GM23338 (cell line): ENCODE measurements around the gene SLC26A4. TPM values are rescaled to one million over a fixed set of nuclear protein-coding genes. Genes with fewer than 3 reads are reported as not detected.

Experiments used
- ATAC-seq: fragments of 200-7000 bp; cut with Tn5 transposase; 3 replicates; pipeline ENCODE4 v1.9.1; 2020
- DNase-seq: peaks from one replicate; pipeline ENCODE4 v3.0.0-alpha.2; 2015; ENCODE audit warnings: low spot score
- H2AFZ ChIP-seq: fragments of 200-600 bp; sonication (generic); 2 replicates; pipeline ENCODE4 v1.8.0; 2016; ENCODE audit warnings: antibody characterized with exemption, mild to moderate bottlenecking, moderate library complexity
- H3F3A ChIP-seq: fragments of 200-600 bp; sonication (generic); replicated peaks from 2 replicates; pipeline ENCODE4 v1.8.0; 2017; ENCODE audit warnings: antibody characterized with exemption, mixed run types, low read depth
- H3K27ac ChIP-seq: fragments of 200-600 bp; sonication (generic); 2 replicates; pipeline ENCODE4 v1.6.1; 2016; ENCODE audit warnings: low read depth
- H3K27me3 ChIP-seq: fragments of 200-600 bp; sonication (generic); 2 replicates; pipeline ENCODE4 v1.8.0; 2016; ENCODE audit warnings: mild to moderate bottlenecking, mixed run types, moderate library complexity; ENCODE audit not compliant: insufficient read depth
- H3K36me3 ChIP-seq: fragments of 200-600 bp; sonication (generic); 2 replicates; pipeline ENCODE4 v1.8.0; 2016; ENCODE audit warnings: mild to moderate bottlenecking; ENCODE audit not compliant: insufficient read depth
- H3K4me1 ChIP-seq: fragments of 200-600 bp; sonication (generic); 2 replicates; pipeline ENCODE4 v1.8.0; 2016; ENCODE audit warnings: mild to moderate bottlenecking, moderate library complexity; ENCODE audit not compliant: insufficient read depth
- H3K4me2 ChIP-seq: fragments of 200-600 bp; sonication (generic); 2 replicates; pipeline ENCODE4 v1.7.1; 2017; ENCODE audit warnings: mixed run types
- H3K4me3 ChIP-seq: fragments of 200-600 bp; sonication (generic); 2 replicates; pipeline ENCODE4 v1.6.1; 2016; ENCODE audit warnings: mixed run types
- H3K79me2 ChIP-seq: fragments of 200-600 bp; sonication (generic); replicated peaks from 2 replicates; pipeline ENCODE4 v1.8.0; 2017; ENCODE audit warnings: mild to moderate bottlenecking; ENCODE audit not compliant: insufficient read depth
- H3K9me2 ChIP-seq: fragments of 200-600 bp; sonication (generic); 2 replicates; pipeline ENCODE4 v1.8.0; 2017; ENCODE audit not compliant: insufficient read depth
- H4K20me1 ChIP-seq: fragments of 200-600 bp; sonication (generic); replicated peaks from 2 replicates; pipeline ENCODE4 v1.8.0; 2017; ENCODE audit warnings: mild to moderate bottlenecking; ENCODE audit not compliant: insufficient read depth
- H3K27ac Mint-ChIP-seq: 2 replicates; pipeline ENCODE4 v1.8.0; 2020; ENCODE audit warnings: inconsistent platforms, mild to moderate bottlenecking, moderate library complexity, mixed read lengths
- H3K27me3 Mint-ChIP-seq: 3 replicates; pipeline ENCODE4 v1.8.0; 2022; ENCODE audit warnings: low read depth, mild to moderate bottlenecking, moderate library complexity, mixed read lengths, inconsistent platforms; ENCODE audit not compliant: insufficient read depth, poor library complexity
- H3K36me3 Mint-ChIP-seq: 3 replicates; pipeline ENCODE4 v1.8.0; 2021; ENCODE audit warnings: low read depth, mild to moderate bottlenecking, inconsistent platforms, moderate library complexity, mixed read lengths
- H3K4me1 Mint-ChIP-seq: 3 replicates; pipeline ENCODE4 v1.8.0; 2020; ENCODE audit warnings: mild to moderate bottlenecking, inconsistent platforms, mixed read lengths
- H3K4me3 Mint-ChIP-seq: 3 replicates; pipeline ENCODE4 v1.8.0; 2021; ENCODE audit warnings: moderate library complexity, mild to moderate bottlenecking, inconsistent platforms, mixed read lengths
- H3K9me3 Mint-ChIP-seq: 3 replicates; pipeline ENCODE4 v1.8.0; 2020; ENCODE audit warnings: moderate library complexity, mild to moderate bottlenecking, inconsistent platforms, mixed read lengths
- CREB1 ChIP-seq: fragments of 250-450 bp; sonication (Bioruptor Pico); IDR thresholded peaks from 2 replicates; pipeline ENCODE4 v1.5.0; 2020; ENCODE audit warnings: low read depth, mild to moderate bottlenecking, moderate library complexity
- EZH2 ChIP-seq: fragments of 200-600 bp; sonication (generic); IDR thresholded peaks from one replicate; pipeline ENCODE4 v1.8.0; 2017; ENCODE audit warnings: antibody characterized with exemption, mild to moderate bottlenecking, low read depth; ENCODE audit not compliant: unreplicated experiment
- EZH2phosphoT487 ChIP-seq: fragments of 200-600 bp; sonication (generic); IDR thresholded peaks from one replicate; pipeline ENCODE4 v1.8.1; 2018; ENCODE audit warnings: antibody characterized with exemption; ENCODE audit not compliant: unreplicated experiment
- JUNB ChIP-seq: IDR thresholded peaks from one replicate; pipeline ENCODE4 v1.6.1; 2016; ENCODE audit warnings: antibody characterized with exemption; ENCODE audit not compliant: unreplicated experiment
- NANOG ChIP-seq: IDR thresholded peaks from 2 replicates; pipeline ENCODE4 v1.6.1; 2016; ENCODE audit warnings: antibody characterized with exemption, borderline replicate concordance
- POLR2AphosphoS5 ChIP-seq: IDR thresholded peaks from 2 replicates; pipeline ENCODE4 v1.6.1; 2016; ENCODE audit warnings: antibody characterized with exemption, low read depth
- STAT1 ChIP-seq: IDR thresholded peaks from one replicate; pipeline ENCODE4 v1.6.1; 2016; ENCODE audit warnings: antibody characterized with exemption; ENCODE audit not compliant: unreplicated experiment
- ZNF114 ChIP-seq: fragments of 250-450 bp; sonication (Bioruptor Pico); IDR thresholded peaks from 2 replicates; pipeline ENCODE4 v1.5.0; 2020; ENCODE audit warnings: mild to moderate bottlenecking, moderate library complexity
- ZNF331 ChIP-seq: fragments of 250-450 bp; sonication (Bioruptor Pico); IDR thresholded peaks from 2 replicates; pipeline ENCODE4 v1.5.0; 2020; ENCODE audit warnings: low read depth, mild to moderate bottlenecking, moderate library complexity
- polyA plus RNA-seq: library from polyadenylated mRNA; unstranded; fragments of >200 nt; fragmentation: Nextera tagmentation; extraction: Ambion mirVana; gene quantifications from 2 replicates; pipeline ENCODE4 v1.2.1, GENCODE V29; 2016
- total RNA-seq: library from RNA; depleted of rRNA; stranded (reverse); fragments of >200 nt; shearing (Covaris generic); gene quantifications from 2 replicates; pipeline ENCODE4 v1.2.3, GENCODE V29; 2014
- TF ChIP-seq, protein P1 (sequence below): IDR thresholded peaks from one replicate; pipeline ENCODE4 v1.6.1; 2018; ENCODE audit warnings: antibody characterized with exemption; ENCODE audit not compliant: unreplicated experiment
- TF ChIP-seq, protein P2 (sequence below): fragments of 250-450 bp; sonication (Bioruptor Pico); IDR thresholded peaks from 2 replicates; pipeline ENCODE4 v1.5.0; 2020; ENCODE audit warnings: mild to moderate bottlenecking, moderate library complexity
- TF ChIP-seq, protein P3 (sequence below): IDR thresholded peaks from 2 replicates; pipeline ENCODE4 v1.6.1; 2016; ENCODE audit warnings: antibody characterized with exemption
- TF ChIP-seq, protein P4 (sequence below), 2 experiments: fragments of 200-600 bp in 1 of 2; sonication (generic) in 1 of 2; conservative IDR thresholded peaks; 2 replicates each; pipeline versions ENCODE4 v1.5.1 to v1.6.1; 2016 to 2017; ENCODE audit warnings: antibody characterized with exemption in 2 of 2, low read depth in 2 of 2, mild to moderate bottlenecking in 2 of 2, moderate library complexity in 1 of 2

Gene SLC26A4
- total and polyA plus RNA-seq, 2 experiments from 2014 or later = 0.07 TPM; not detected in 1

DNA sequence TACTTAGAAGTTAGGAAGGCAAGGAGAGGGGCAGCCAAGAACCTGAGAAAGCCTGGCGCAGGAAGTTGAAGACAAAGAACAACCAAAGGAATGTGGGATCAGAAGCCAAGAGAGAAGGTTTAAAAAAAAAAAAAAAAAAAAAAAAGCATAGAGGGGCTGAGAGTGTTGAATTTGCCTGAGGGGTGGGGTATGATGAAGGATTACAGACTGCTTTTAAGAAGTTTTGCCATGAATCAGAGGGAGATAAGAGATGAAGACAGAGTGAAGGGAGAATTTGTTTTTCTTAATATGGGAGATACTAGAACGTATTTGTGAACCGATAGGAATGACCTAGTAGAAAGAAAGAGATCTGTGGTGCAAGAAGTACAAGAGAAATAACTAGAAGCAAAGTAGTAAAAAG, 6.7 kb downstream of the SLC26A4 start:
- Mint-ChIP-seq H3K36me3 (no peaks in the 10 kb centered on the region; the same call in 2 of the 3 replicates), H3K9me3 (no peaks in the 10 kb centered on the region), H3K27ac (no peak overlapping the region), H3K27me3 (peaks cover 11% of the 10 kb centered on the region), H3K4me3 (no peak overlapping the region), H3K4me1 (peaks cover 5% of the 10 kb centered on the region)
- ATAC-seq (no peak), DNase-seq (peak; percentile 37)
- Histone ChIP-seq H2AFZ (0 out of 2 replicates have a peak overlapping the region, but pooled peaks have one; percentile 16), H4K20me1 (peaks cover 7% of the 10 kb centered on the region; the same call in 1 of the 2 replicates), H3K79me2 (no peaks in the 10 kb centered on the region), H3K27ac (no peak overlapping the region), H3F3A (no peaks in the 10 kb centered on the region), H3K36me3 (no peaks in the 10 kb centered on the region), H3K9me2 (peaks cover 6% of the 10 kb centered on the region; the same call in 1 of the 2 replicates), H3K4me2 (no peak overlapping the region), H3K27me3 (peaks cover 25% of the 10 kb centered on the region), H3K4me3 (no peak overlapping the region), H3K4me1 (peaks cover 11% of the 10 kb centered on the region)
- no peak for TF ChIP-seq EZH2
- no peak for TF ChIP-seq CREB1 (CRISPR knock-in tag)
- TF ChIP-seq ZNF331 (CRISPR knock-in tag) = no peak
- TF ChIP-seq, protein P1, sequence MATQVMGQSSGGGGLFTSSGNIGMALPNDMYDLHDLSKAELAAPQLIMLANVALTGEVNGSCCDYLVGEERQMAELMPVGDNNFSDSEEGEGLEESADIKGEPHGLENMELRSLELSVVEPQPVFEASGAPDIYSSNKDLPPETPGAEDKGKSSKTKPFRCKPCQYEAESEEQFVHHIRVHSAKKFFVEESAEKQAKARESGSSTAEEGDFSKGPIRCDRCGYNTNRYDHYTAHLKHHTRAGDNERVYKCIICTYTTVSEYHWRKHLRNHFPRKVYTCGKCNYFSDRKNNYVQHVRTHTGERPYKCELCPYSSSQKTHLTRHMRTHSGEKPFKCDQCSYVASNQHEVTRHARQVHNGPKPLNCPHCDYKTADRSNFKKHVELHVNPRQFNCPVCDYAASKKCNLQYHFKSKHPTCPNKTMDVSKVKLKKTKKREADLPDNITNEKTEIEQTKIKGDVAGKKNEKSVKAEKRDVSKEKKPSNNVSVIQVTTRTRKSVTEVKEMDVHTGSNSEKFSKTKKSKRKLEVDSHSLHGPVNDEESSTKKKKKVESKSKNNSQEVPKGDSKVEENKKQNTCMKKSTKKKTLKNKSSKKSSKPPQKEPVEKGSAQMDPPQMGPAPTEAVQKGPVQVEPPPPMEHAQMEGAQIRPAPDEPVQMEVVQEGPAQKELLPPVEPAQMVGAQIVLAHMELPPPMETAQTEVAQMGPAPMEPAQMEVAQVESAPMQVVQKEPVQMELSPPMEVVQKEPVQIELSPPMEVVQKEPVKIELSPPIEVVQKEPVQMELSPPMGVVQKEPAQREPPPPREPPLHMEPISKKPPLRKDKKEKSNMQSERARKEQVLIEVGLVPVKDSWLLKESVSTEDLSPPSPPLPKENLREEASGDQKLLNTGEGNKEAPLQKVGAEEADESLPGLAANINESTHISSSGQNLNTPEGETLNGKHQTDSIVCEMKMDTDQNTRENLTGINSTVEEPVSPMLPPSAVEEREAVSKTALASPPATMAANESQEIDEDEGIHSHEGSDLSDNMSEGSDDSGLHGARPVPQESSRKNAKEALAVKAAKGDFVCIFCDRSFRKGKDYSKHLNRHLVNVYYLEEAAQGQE = no peak
- TF ChIP-seq, protein P2, sequence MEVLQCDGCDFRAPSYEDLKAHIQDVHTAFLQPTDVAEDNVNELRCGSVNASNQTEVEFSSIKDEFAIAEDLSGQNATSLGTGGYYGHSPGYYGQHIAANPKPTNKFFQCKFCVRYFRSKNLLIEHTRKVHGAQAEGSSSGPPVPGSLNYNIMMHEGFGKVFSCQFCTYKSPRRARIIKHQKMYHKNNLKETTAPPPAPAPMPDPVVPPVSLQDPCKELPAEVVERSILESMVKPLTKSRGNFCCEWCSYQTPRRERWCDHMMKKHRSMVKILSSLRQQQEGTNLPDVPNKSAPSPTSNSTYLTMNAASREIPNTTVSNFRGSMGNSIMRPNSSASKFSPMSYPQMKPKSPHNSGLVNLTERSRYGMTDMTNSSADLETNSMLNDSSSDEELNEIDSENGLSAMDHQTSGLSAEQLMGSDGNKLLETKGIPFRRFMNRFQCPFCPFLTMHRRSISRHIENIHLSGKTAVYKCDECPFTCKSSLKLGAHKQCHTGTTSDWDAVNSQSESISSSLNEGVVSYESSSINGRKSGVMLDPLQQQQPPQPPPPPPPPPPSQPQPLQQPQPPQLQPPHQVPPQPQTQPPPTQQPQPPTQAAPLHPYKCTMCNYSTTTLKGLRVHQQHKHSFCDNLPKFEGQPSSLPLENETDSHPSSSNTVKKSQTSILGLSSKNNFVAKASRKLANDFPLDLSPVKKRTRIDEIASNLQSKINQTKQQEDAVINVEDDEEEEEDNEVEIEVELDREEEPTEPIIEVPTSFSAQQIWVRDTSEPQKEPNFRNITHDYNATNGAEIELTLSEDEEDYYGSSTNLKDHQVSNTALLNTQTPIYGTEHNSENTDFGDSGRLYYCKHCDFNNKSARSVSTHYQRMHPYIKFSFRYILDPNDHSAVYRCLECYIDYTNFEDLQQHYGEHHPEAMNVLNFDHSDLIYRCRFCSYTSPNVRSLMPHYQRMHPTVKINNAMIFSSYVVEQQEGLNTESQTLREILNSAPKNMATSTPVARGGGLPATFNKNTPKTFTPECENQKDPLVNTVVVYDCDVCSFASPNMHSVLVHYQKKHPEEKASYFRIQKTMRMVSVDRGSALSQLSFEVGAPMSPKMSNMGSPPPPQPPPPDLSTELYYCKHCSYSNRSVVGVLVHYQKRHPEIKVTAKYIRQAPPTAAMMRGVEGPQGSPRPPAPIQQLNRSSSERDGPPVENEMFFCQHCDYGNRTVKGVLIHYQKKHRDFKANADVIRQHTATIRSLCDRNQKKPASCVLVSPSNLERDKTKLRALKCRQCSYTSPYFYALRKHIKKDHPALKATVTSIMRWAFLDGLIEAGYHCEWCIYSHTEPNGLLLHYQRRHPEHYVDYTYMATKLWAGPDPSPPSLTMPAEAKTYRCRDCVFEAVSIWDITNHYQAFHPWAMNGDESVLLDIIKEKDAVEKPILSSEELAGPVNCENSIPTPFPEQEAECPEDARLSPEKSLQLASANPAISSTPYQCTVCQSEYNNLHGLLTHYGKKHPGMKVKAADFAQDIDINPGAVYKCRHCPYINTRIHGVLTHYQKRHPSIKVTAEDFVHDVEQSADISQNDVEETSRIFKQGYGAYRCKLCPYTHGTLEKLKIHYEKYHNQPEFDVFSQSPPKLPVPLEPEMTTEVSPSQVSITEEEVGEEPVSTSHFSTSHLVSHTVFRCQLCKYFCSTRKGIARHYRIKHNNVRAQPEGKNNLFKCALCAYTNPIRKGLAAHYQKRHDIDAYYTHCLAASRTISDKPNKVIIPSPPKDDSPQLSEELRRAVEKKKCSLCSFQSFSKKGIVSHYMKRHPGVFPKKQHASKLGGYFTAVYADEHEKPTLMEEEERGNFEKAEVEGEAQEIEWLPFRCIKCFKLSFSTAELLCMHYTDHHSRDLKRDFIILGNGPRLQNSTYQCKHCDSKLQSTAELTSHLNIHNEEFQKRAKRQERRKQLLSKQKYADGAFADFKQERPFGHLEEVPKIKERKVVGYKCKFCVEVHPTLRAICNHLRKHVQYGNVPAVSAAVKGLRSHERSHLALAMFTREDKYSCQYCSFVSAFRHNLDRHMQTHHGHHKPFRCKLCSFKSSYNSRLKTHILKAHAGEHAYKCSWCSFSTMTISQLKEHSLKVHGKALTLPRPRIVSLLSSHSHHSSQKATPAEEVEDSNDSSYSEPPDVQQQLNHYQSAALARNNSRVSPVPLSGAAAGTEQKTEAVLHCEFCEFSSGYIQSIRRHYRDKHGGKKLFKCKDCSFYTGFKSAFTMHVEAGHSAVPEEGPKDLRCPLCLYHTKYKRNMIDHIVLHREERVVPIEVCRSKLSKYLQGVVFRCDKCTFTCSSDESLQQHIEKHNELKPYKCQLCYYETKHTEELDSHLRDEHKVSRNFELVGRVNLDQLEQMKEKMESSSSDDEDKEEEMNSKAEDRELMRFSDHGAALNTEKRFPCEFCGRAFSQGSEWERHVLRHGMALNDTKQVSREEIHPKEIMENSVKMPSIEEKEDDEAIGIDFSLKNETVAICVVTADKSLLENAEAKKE = no peak
- TF ChIP-seq, protein P3, sequence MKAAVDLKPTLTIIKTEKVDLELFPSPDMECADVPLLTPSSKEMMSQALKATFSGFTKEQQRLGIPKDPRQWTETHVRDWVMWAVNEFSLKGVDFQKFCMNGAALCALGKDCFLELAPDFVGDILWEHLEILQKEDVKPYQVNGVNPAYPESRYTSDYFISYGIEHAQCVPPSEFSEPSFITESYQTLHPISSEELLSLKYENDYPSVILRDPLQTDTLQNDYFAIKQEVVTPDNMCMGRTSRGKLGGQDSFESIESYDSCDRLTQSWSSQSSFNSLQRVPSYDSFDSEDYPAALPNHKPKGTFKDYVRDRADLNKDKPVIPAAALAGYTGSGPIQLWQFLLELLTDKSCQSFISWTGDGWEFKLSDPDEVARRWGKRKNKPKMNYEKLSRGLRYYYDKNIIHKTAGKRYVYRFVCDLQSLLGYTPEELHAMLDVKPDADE = no peak
- TF ChIP-seq POLR2AphosphoS5 = no peak
- no peak for TF ChIP-seq ZNF114 (CRISPR knock-in tag)
- TF ChIP-seq EZH2phosphoT487 = no peak
- TF ChIP-seq, protein P4, sequence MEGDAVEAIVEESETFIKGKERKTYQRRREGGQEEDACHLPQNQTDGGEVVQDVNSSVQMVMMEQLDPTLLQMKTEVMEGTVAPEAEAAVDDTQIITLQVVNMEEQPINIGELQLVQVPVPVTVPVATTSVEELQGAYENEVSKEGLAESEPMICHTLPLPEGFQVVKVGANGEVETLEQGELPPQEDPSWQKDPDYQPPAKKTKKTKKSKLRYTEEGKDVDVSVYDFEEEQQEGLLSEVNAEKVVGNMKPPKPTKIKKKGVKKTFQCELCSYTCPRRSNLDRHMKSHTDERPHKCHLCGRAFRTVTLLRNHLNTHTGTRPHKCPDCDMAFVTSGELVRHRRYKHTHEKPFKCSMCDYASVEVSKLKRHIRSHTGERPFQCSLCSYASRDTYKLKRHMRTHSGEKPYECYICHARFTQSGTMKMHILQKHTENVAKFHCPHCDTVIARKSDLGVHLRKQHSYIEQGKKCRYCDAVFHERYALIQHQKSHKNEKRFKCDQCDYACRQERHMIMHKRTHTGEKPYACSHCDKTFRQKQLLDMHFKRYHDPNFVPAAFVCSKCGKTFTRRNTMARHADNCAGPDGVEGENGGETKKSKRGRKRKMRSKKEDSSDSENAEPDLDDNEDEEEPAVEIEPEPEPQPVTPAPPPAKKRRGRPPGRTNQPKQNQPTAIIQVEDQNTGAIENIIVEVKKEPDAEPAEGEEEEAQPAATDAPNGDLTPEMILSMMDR (conservative IDR thresholded peaks at IDR 0.05; ENCODE audit: low read depth in 2 of 2) = no peak
- no peak for TF ChIP-seq STAT1
- TF ChIP-seq NANOG = no peak
- TF ChIP-seq JUNB = no peak
